Endothelial cell of umbilical vein (primary cell): ENCODE data around the gene FAM20B. TPM values are rescaled to one million over a fixed set of nuclear protein-coding genes. Genes with fewer than 3 reads are reported as not detected.

Source experiments
- BruUV-seq: library from RNA; stranded (reverse); fragments of 400-500 nt; replicated peaks from 2 replicates; lab custom pipeline; 2021; lab: Mats Ljungman, UMichigan
- CTCF ChIA-PET: fragments of 300-600, 350-600 bp; sonication (Branson Sonifier 250); formaldehyde crosslinking; loops from one replicate; lab custom pipeline; 2021; ENCODE audit warnings: antibody characterized with exemption, inconsistent platforms; lab: Charles Lee
- POLR2A ChIA-PET: fragments of 300-600, 350-600 bp; sonication (Branson Sonifier 250); formaldehyde crosslinking; loops from one replicate; lab custom pipeline; 2021; ENCODE audit warnings: antibody characterized with exemption, inconsistent platforms; lab: Charles Lee
- DNase-seq: peaks from one replicate; pipeline ENCODE4 v3.0.0-alpha.2; 2011; ENCODE audit warnings: low read depth, low spot score
- FAIRE-seq: peaks from 2 replicates; lab custom pipeline; 2011; peaks lifted over from hg19 to GRCh38; lab: Jason Lieb, UNC
- H2AFZ ChIP-seq: 2 replicates; pipeline ENCODE4 v1.6.0; 2012; ENCODE audit warnings: low read depth, low read length, control low read depth, inconsistent platforms
- H3K27ac ChIP-seq: 2 replicates; pipeline ENCODE4 v1.5.1; 2011; ENCODE audit warnings: low read depth, mild to moderate bottlenecking, control low read depth, low read length, moderate library complexity; ENCODE audit not compliant: insufficient read depth
- H3K27me3 ChIP-seq, 2 experiments: 2 replicates each; pipeline versions ENCODE4 v1.6.0 to v1.6.1; 2011; ENCODE audit warnings: low read length in 2 of 2, mixed read lengths in 1 of 2; ENCODE audit not compliant: control insufficient read depth in 2 of 2, insufficient read depth in 2 of 2
- H3K36me3 ChIP-seq, 2 experiments: 2 replicates in 1 of 2; 3 replicates in 1 of 2; pipeline ENCODE4 v1.5.1; 2011; ENCODE audit warnings: low read length in 2 of 2, mild to moderate bottlenecking in 1 of 2, moderate library complexity in 1 of 2; ENCODE audit not compliant: control insufficient read depth in 2 of 2, insufficient read depth in 2 of 2; ENCODE audit errors: extremely low read depth in 1 of 2
- H3K4me1 ChIP-seq: 3 replicates; pipeline ENCODE4 v1.5.1; 2011; ENCODE audit warnings: mild to moderate bottlenecking, low read length; ENCODE audit not compliant: control insufficient read depth, insufficient read depth; ENCODE audit errors: extremely low read depth
- H3K4me2 ChIP-seq: 2 replicates; pipeline ENCODE4 v1.6.1; 2011; ENCODE audit warnings: low read length, control low read depth, mixed read lengths; ENCODE audit not compliant: insufficient read depth
- H3K4me3 ChIP-seq, 3 experiments: fragments of 200-600 bp in 1 of 3; sonication (generic), shearing (Covaris generic) in 1 of 3; replicated peaks in 1 of 3; 2 replicates each; pipeline ENCODE4 v1.5.1; 2011 to 2016; ENCODE audit warnings: control low read depth in 3 of 3, low read length in 3 of 3, mild to moderate bottlenecking in 2 of 3, inconsistent platforms in 1 of 3, low read depth in 1 of 3, moderate library complexity in 1 of 3; ENCODE audit not compliant: insufficient read depth in 1 of 3
- H3K79me2 ChIP-seq: 2 replicates; pipeline ENCODE4 v1.6.0; 2012; ENCODE audit warnings: low read length, inconsistent platforms; ENCODE audit not compliant: control insufficient read depth, insufficient read depth
- H3K9ac ChIP-seq: replicated peaks from 2 replicates; pipeline ENCODE3; 2011; ENCODE audit warnings: low read length, control low read depth; ENCODE audit not compliant: insufficient read depth; ENCODE audit errors: extremely low read depth
- H3K9me1 ChIP-seq: replicated peaks from 3 replicates; pipeline ENCODE4 v1.6.0; 2011; ENCODE audit warnings: mild to moderate bottlenecking, low read length; ENCODE audit not compliant: control insufficient read depth, insufficient read depth; ENCODE audit errors: extremely low read depth
- H3K9me3 ChIP-seq: replicated peaks from 2 replicates; pipeline ENCODE4 v1.5.1; 2012; ENCODE audit warnings: low read length, inconsistent platforms; ENCODE audit not compliant: control insufficient read depth, insufficient read depth
- H4K20me1 ChIP-seq: replicated peaks from 2 replicates; pipeline ENCODE3; 2011; ENCODE audit warnings: mild to moderate bottlenecking, low read length; ENCODE audit not compliant: control insufficient read depth, insufficient read depth; ENCODE audit errors: extremely low read depth
- EZH2 ChIP-seq: IDR thresholded peaks from 2 replicates; pipeline ENCODE4 v1.6.1; 2012; ENCODE audit warnings: borderline replicate concordance, low read depth, mild to moderate bottlenecking, moderate library complexity, low read length, inconsistent platforms; ENCODE audit not compliant: severe bottlenecking
- FOS ChIP-seq: IDR thresholded peaks from 2 replicates; pipeline ENCODE4 v1.6.1; 2011; ENCODE audit warnings: mild to moderate bottlenecking, low read length, moderate library complexity, borderline replicate concordance; ENCODE audit not compliant: insufficient read depth
- GATA2 ChIP-seq: IDR thresholded peaks from 2 replicates; pipeline ENCODE4 v1.7.0; 2011; ENCODE audit warnings: low read depth, mild to moderate bottlenecking, moderate library complexity, mixed read lengths, low read length; ENCODE audit not compliant: insufficient read length, insufficient read depth
- JUN ChIP-seq: IDR thresholded peaks from 2 replicates; pipeline ENCODE4 v1.6.1; 2011; ENCODE audit warnings: borderline replicate concordance, low read depth; ENCODE audit not compliant: insufficient read length, insufficient read depth
- MYC ChIP-seq: IDR thresholded peaks from one replicate; pipeline ENCODE4 v1.6.1; 2011; ENCODE audit warnings: mild to moderate bottlenecking, low read depth, low read length
- POLR2A ChIP-seq: IDR thresholded peaks from 2 replicates; pipeline ENCODE4 v1.6.1; 2012; ENCODE audit warnings: low read depth, mild to moderate bottlenecking, control low read depth, low read length
- POLR2AphosphoS5 ChIP-seq: IDR thresholded peaks from 2 replicates; pipeline ENCODE4 v1.6.1; 2012; ENCODE audit warnings: low read depth, mild to moderate bottlenecking, control low read depth, low read length, moderate library complexity; ENCODE audit not compliant: insufficient read depth
- dilution Hi-C: fragments of 300-500 bp; cut with MboI; formaldehyde crosslinking; loops from one replicate; pipeline ENCODE4 v1.15.0; 2019; ENCODE audit warnings: low sequenced_read_pairs; ENCODE audit not compliant: extremely low pct_ligation_motif_present
- intact Hi-C: fragments of 100-400 bp; cut with micrococcal nuclease; formaldehyde crosslinking; loops from one replicate; pipeline ENCODE4 v1.10.0; 2022
- polyA plus RNA-seq, 4 experiments: library from polyadenylated mRNA; depleted of rRNA in 3 of 4; stranded (reverse) in 3 of 4; unstranded in 1 of 4; fragments of >200 nt; gene quantifications; 2 replicates each; pipeline versions ENCODE4 v1.2.1 to v1.2.3, GENCODE V29; 2011 to 2012; ENCODE audit warnings: missing spikeins in 1 of 4
- total RNA-seq: library from RNA; stranded (reverse); gene quantifications from 2 replicates; pipeline ENCODE4 v1.2.3, GENCODE V29; 2021
- TF ChIP-seq, protein P1 (sequence below), 2 donors: IDR thresholded peaks; 1 replicate in 1 of 2; 2 replicates in 1 of 2; pipeline ENCODE4 v1.5.1; 2011; ENCODE audit warnings: low read length in 2 of 2, mild to moderate bottlenecking in 2 of 2, moderate library complexity in 2 of 2, control low read depth in 1 of 2, inconsistent platforms in 1 of 2, low read depth in 1 of 2; ENCODE audit not compliant: insufficient read depth in 1 of 2; ENCODE audit errors: extremely low read depth in 1 of 2
- TF ChIP-seq, protein P2 (sequence below): IDR thresholded peaks from 2 replicates; pipeline ENCODE4 v1.6.1; 2011; ENCODE audit not compliant: insufficient read depth, insufficient read length

FAM20B gene
- total and polyA plus RNA-seq, 2 donors (not counting 3 experiments of a cell fraction or from before 2014, with no cell fraction given): 10.0 to 35.1 TPM

GRCh38 chr1:179104611-179105250 is 79.0 kb downstream of the FAM20B start:
- no peak for FAIRE-seq
- Histone ChIP-seq H3K9me1 (no peaks in the 10 kb centered on the region), H3K9ac (no peak overlapping the region), H3K36me3 (peaks cover 44 to 58% of the 10 kb centered on the region in 2 experiments), H2AFZ (no peak overlapping the region), H3K4me2 (no peak overlapping the region), H4K20me1 (peaks cover 14% of the 10 kb centered on the region), H3K79me2 (peaks cover 74% of the 10 kb centered on the region), H3K4me1 (no peaks in the 10 kb centered on the region), H3K27me3 (no peaks in the 10 kb centered on the region), H3K27ac (no peak overlapping the region), H3K4me3 (no peak overlapping the region), H3K9me3 (no peaks in the 10 kb centered on the region)
- DNase-seq: no peak
- intact Hi-C loops: no loop called here
- TF ChIP-seq POLR2AphosphoS5 (no peak), MYC (no peak), POLR2A (no peak), GATA2 (no peak), FOS (no peak), JUN (no peak), EZH2 (no peak)
- TF ChIP-seq, protein P1, sequence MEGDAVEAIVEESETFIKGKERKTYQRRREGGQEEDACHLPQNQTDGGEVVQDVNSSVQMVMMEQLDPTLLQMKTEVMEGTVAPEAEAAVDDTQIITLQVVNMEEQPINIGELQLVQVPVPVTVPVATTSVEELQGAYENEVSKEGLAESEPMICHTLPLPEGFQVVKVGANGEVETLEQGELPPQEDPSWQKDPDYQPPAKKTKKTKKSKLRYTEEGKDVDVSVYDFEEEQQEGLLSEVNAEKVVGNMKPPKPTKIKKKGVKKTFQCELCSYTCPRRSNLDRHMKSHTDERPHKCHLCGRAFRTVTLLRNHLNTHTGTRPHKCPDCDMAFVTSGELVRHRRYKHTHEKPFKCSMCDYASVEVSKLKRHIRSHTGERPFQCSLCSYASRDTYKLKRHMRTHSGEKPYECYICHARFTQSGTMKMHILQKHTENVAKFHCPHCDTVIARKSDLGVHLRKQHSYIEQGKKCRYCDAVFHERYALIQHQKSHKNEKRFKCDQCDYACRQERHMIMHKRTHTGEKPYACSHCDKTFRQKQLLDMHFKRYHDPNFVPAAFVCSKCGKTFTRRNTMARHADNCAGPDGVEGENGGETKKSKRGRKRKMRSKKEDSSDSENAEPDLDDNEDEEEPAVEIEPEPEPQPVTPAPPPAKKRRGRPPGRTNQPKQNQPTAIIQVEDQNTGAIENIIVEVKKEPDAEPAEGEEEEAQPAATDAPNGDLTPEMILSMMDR (IDR thresholded peaks at IDR 0.05; ENCODE audit: extremely low read depth in 1 of 2, insufficient read depth in 1 of 2, low read depth in 1 of 2, low read length in 2 of 2): no peak
- TF ChIP-seq, protein P2, sequence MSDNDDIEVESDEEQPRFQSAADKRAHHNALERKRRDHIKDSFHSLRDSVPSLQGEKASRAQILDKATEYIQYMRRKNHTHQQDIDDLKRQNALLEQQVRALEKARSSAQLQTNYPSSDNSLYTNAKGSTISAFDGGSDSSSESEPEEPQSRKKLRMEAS: no peak
- ChIA-PET POLR2A (no interaction called here), CTCF (interaction anchor here (1.0 to 1.9 kb wide), 5 partner anchors 15 to 90 kb away, joined by 3 to 12 read pairs (median 5); partner anchors contain the start of gene TOR3A)
- dilution Hi-C loops: no loop called here
- no TSS peak for BruUV-seq
